SK-N-SH (cell line): ENCODE measurements around the gene ATP2B2. TPM values are rescaled to one million over a fixed set of nuclear protein-coding genes. Genes with fewer than 3 reads are reported as not detected.

Experiments used
- CTCF ChIA-PET: fragments of 300-600, 350-600 bp; formaldehyde crosslinking; extraction: SDS; loops from one replicate; lab custom pipeline; 2021; lab: Yijun Ruan, JAX
- POLR2A ChIA-PET: fragments of 350-600 bp; sonication (Branson Sonifier 250); formaldehyde crosslinking; extraction: SDS; loops from one replicate; lab custom pipeline; 2020; ENCODE audit warnings: antibody characterized with exemption, inconsistent platforms; lab: Yijun Ruan, JAX
- DNase-seq: peaks from one replicate; pipeline ENCODE4 v3.0.0; 2012
- H2AFZ ChIP-seq: fragments of 200-600 bp; sonication (generic); 2 replicates; pipeline ENCODE4 v1.8.1; 2016; ENCODE audit warnings: antibody characterized with exemption, mild to moderate bottlenecking, low read depth
- H3F3A ChIP-seq: fragments of 200-600 bp; sonication (generic); replicated peaks from 2 replicates; pipeline ENCODE3; 2016; ENCODE audit warnings: antibody characterized with exemption, mild to moderate bottlenecking; ENCODE audit not compliant: insufficient read depth
- H3K27ac ChIP-seq, 2 experiments: fragments of 200-500 bp in 1 of 2; fragments of 200-600 bp in 1 of 2; sonication (Bioruptor generic) in 1 of 2; sonication (generic), shearing (Covaris generic) in 1 of 2; 2 replicates each; pipeline versions ENCODE4 v1.5.1 to v1.6.1; 2014 to 2016; ENCODE audit warnings: low read depth in 2 of 2, inconsistent platforms in 1 of 2, low read length in 1 of 2, mild to moderate bottlenecking in 1 of 2, mixed read lengths in 1 of 2
- H3K27me3 ChIP-seq: fragments of 200-600 bp; sonication (generic), shearing (Covaris generic); 2 replicates; pipeline ENCODE4 v1.6.1; 2016; ENCODE audit warnings: mixed run types; ENCODE audit not compliant: insufficient read depth
- H3K36me3 ChIP-seq, 2 experiments: fragments of 200-500 bp in 1 of 2; fragments of 200-600 bp in 1 of 2; sonication (Bioruptor generic) in 1 of 2; sonication (generic) in 1 of 2; replicated peaks in 1 of 2; 2 replicates each; pipeline versions ENCODE3 to v1.5.1; 2014 to 2016; ENCODE audit warnings: low read length in 1 of 2, mild to moderate bottlenecking in 1 of 2; ENCODE audit not compliant: insufficient read depth in 2 of 2, control insufficient read depth in 1 of 2
- H3K4me1 ChIP-seq, 2 experiments: fragments of 200-500 bp in 1 of 2; fragments of 200-600 bp in 1 of 2; sonication (Bioruptor generic) in 1 of 2; sonication (generic), shearing (Covaris generic) in 1 of 2; 2 replicates each; pipeline versions ENCODE4 v1.5.1 to v1.6.1; 2014 to 2016; ENCODE audit warnings: low read depth in 1 of 2, low read length in 1 of 2, mixed run types in 1 of 2; ENCODE audit not compliant: insufficient read depth in 2 of 2, control insufficient read depth in 1 of 2
- H3K4me2 ChIP-seq: fragments of 200-600 bp; sonication (generic), shearing (Covaris generic); 2 replicates; pipeline ENCODE4 v1.6.1; 2017; ENCODE audit warnings: mixed run types
- H3K4me3 ChIP-seq, 2 experiments: fragments of 200-500 bp in 1 of 2; fragments of 200-600 bp in 1 of 2; sonication (Bioruptor generic) in 1 of 2; sonication (generic), shearing (Covaris generic) in 1 of 2; 2 replicates each; pipeline versions ENCODE4 v1.5.1 to v1.8.1; 2014 to 2016; ENCODE audit warnings: low read depth in 2 of 2, inconsistent platforms in 1 of 2, low read length in 1 of 2, mild to moderate bottlenecking in 1 of 2, mixed read lengths in 1 of 2, moderate library complexity in 1 of 2
- H3K79me2 ChIP-seq: fragments of 200-600 bp; sonication (generic); 2 replicates; pipeline ENCODE4 v1.8.1; 2017; ENCODE audit warnings: mild to moderate bottlenecking; ENCODE audit not compliant: insufficient read depth
- H3K9ac ChIP-seq: fragments of 200-600 bp; sonication (generic); 2 replicates; pipeline ENCODE4 v1.6.1; 2017; ENCODE audit warnings: mixed run types
- H3K9me2 ChIP-seq: fragments of 200-600 bp; sonication (generic); 2 replicates; pipeline ENCODE4 v1.6.1; 2017; ENCODE audit warnings: mixed run types
- H3K9me3 ChIP-seq: fragments of 200-600 bp; sonication (generic); 2 replicates; pipeline ENCODE4 v1.6.1; 2017; ENCODE audit warnings: mixed run types, mild to moderate bottlenecking, moderate library complexity
- H4K20me1 ChIP-seq: fragments of 200-600 bp; sonication (generic); 2 replicates; pipeline ENCODE4 v1.6.1; 2017; ENCODE audit warnings: mild to moderate bottlenecking, mixed run types; ENCODE audit not compliant: insufficient read depth
- CTCF ChIP-seq: fragments of 200-600 bp; sonication (generic); IDR thresholded peaks from 2 replicates; pipeline ENCODE4 v1.6.1; 2017; ENCODE audit warnings: antibody characterized with exemption, mild to moderate bottlenecking, moderate library complexity
- ELF1 ChIP-seq: IDR thresholded peaks from 2 replicates; pipeline ENCODE4 v1.4.0; 2012
- EZH2phosphoT487 ChIP-seq: fragments of 200-600 bp; sonication (generic); IDR thresholded peaks from 2 replicates; pipeline ENCODE4 v1.6.1; 2017; ENCODE audit warnings: low read depth, mixed run types, mild to moderate bottlenecking, antibody characterized with exemption, moderate library complexity, borderline replicate concordance
- FOSL2 ChIP-seq: IDR thresholded peaks from 2 replicates; pipeline ENCODE4 v1.4.0; 2012; ENCODE audit warnings: low read depth, mild to moderate bottlenecking, moderate library complexity, borderline replicate concordance
- FOXJ3 ChIP-seq: sonication (generic); formaldehyde crosslinking; IDR thresholded peaks from 2 replicates; pipeline ENCODE4 v1.5.1; 2020; ENCODE audit warnings: mild to moderate bottlenecking, missing genetic modification reagents
- GABPA ChIP-seq: IDR thresholded peaks from 2 replicates; pipeline ENCODE4 v1.4.0; 2012; ENCODE audit warnings: low read depth, mild to moderate bottlenecking
- GATA2 ChIP-seq: sonication (generic); formaldehyde crosslinking; IDR thresholded peaks from 2 replicates; pipeline ENCODE4 v1.5.0; 2020; ENCODE audit warnings: mild to moderate bottlenecking, missing genetic modification reagents
- JUND ChIP-seq: IDR thresholded peaks from 2 replicates; pipeline ENCODE4 v1.4.0; 2012
- MXI1 ChIP-seq: IDR thresholded peaks from 2 replicates; pipeline ENCODE4 v1.6.1; 2012; ENCODE audit warnings: mild to moderate bottlenecking, low read depth, low read length, improper control_type of control experiment
- NFIC ChIP-seq: IDR thresholded peaks from 2 replicates; pipeline ENCODE4 v1.4.0; 2012; ENCODE audit warnings: borderline replicate concordance
- PBX3 ChIP-seq: IDR thresholded peaks from 2 replicates; pipeline ENCODE4; 2012
- POLR2AphosphoS5 ChIP-seq: IDR thresholded peaks from 2 replicates; pipeline ENCODE4 v1.6.1; 2012; ENCODE audit warnings: low read depth, low read length
- RCOR1 ChIP-seq: fragments of 150-350 bp; IDR thresholded peaks from 2 replicates; pipeline ENCODE4 v1.6.1; 2017; ENCODE audit warnings: antibody characterized with exemption, low read length
- RXRA ChIP-seq: IDR thresholded peaks from 2 replicates; pipeline ENCODE4 v1.4.0; 2012; ENCODE audit warnings: low read depth, mild to moderate bottlenecking, borderline replicate concordance
- SMC3 ChIP-seq: IDR thresholded peaks from 2 replicates; pipeline ENCODE4 v1.6.1; 2012; ENCODE audit warnings: low read depth, low read length, improper control_type of control experiment
- TEAD4 ChIP-seq: IDR thresholded peaks from 2 replicates; pipeline ENCODE4 v1.4.0; 2012; ENCODE audit warnings: mild to moderate bottlenecking, borderline replicate concordance; ENCODE audit not compliant: insufficient read depth
- USF2 ChIP-seq: fragments of 150-350 bp; IDR thresholded peaks from 2 replicates; pipeline ENCODE4 v1.6.1; 2017; ENCODE audit warnings: antibody characterized with exemption, low read length, low read depth, borderline replicate concordance
- YY1 ChIP-seq: IDR thresholded peaks from 2 replicates; pipeline ENCODE4 v1.4.0; 2012; ENCODE audit warnings: low read depth, mild to moderate bottlenecking
- WGBS: methylation state at CpG from one replicate; pipeline ENCODE4 v1.1.6; 2017; ENCODE audit warnings: low lambda C conversion rate; 5-methylcytosine and 5-hydroxymethylcytosine counted together
- polyA plus RNA-seq, 3 experiments: library from polyadenylated mRNA; depleted of rRNA; stranded (reverse); fragments of >200 nt; gene quantifications; 2 replicates each; pipeline ENCODE4 v1.2.3, GENCODE V29; 2012

The ATP2B2 gene
- polyA plus RNA-seq, 1 of the 3 experiments (the other 2 are of a cell fraction): 0.15 TPM

GRCh38 chr3:10335871-10336622, 169.3 kb downstream of the ATP2B2 start:
- H3K36me3 ChIP-seq: no peaks in the 10 kb centered on the region
- H3K79me2 ChIP-seq: no peaks in the 10 kb centered on the region
- H3K4me3 ChIP-seq: no peak overlapping the region
- DNase-seq: no peak
- no peak overlapping the region for H3K4me2 ChIP-seq
- H3K9ac ChIP-seq: no peak overlapping the region
- no peak overlapping the region for H3K27ac ChIP-seq
- 78% methylated on average over 26 of the region's 29 CpGs for WGBS
- no peaks in the 10 kb centered on the region for H3K9me2 ChIP-seq
- H3F3A ChIP-seq: no peaks in the 10 kb centered on the region
- peaks cover 20% of the 10 kb centered on the region; the same call in 1 of the 2 replicates for H3K27me3 ChIP-seq
- H3K4me1 ChIP-seq: no peaks in the 10 kb centered on the region
- no peak overlapping the region for H2AFZ ChIP-seq
- ChIA-PET POLR2A (no interaction called here), CTCF (interaction anchor here (2.7 kb wide), 1 partner anchor 8 kb away, joined by 19 read pairs; no protein-coding TSS in a partner anchor)
- no peaks in the 10 kb centered on the region for H3K9me3 ChIP-seq
- TF ChIP-seq PBX3 (no peak), FOXJ3 (CRISPR knock-in tag) (no peak), SMC3 (no peak), RCOR1 (no peak), FOSL2 (no peak), USF2 (no peak), NFIC (no peak), ELF1 (no peak), POLR2AphosphoS5 (no peak), JUND (no peak), GABPA (no peak), MXI1 (no peak), GATA2 (CRISPR knock-in tag) (no peak), EZH2phosphoT487 (no peak), RXRA (no peak), CTCF (no peak), TEAD4 (no peak), YY1 (no peak)
- no peaks in the 10 kb centered on the region for H4K20me1 ChIP-seq
